Measurements from ENCODE around the gene RITA1. TPM values are rescaled to one million over a fixed set of nuclear protein-coding genes. Genes with fewer than 3 reads are reported as not detected.
"Not testable (repeated sequence)": the region's sequence is repeated elsewhere in the genome, so short reads cannot be mapped to it uniquely, and the experiment has no call there.

Gene RITA1, protein sequence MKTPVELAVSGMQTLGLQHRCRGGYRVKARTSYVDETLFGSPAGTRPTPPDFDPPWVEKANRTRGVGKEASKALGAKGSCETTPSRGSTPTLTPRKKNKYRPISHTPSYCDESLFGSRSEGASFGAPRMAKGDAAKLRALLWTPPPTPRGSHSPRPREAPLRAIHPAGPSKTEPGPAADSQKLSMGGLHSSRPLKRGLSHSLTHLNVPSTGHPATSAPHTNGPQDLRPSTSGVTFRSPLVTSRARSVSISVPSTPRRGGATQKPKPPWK
- 10 to 100 TPM; 21.3 to 25.1 TPM for total RNA-seq

DNA sequence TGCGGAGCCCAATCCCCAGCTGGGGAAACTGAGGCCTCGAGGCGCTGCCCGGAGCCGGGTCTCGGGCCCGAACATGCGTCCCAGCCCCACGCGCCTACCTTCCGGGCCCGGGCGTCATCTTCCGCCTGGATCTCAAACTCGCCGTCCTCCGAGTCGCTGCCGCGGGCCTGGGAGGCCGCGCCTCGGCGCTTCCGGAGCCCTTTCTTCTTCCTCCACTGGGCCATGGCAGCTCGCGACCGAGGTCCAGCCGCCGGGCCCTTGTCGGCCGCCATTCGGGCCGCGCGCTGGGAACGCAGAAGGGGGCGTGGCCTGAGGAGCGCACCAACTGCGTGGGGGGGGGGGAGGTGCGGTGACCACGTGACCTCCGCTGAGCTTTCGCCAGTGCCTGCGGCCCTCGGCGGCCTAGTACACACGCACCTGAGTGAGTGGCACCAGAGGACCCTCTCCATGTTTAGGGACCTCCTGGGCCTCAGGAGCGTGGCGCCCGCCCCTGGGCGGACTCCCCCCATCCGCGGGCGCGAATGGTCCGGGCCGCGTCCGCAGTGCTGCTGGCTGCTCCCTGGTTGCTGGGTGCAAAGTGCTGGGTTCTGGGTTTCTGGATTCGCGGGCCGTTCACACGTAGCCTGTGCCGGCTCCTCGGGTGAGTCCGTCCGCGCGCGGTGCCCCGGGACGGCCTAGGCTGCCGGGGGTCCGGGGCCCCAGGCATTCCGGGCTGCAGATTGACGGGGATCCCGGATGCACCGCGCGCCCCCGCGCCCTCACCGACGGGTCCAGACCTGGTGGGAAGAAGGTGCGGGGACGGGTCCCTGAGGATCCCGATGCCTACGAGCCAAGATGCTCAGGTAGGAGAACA, at the start of gene RITA1, which contains the start of gene DDX54:
Gene RITA1, plus strand, starts transcription at position 542 of the 853 bp plus-strand sequence. CDS start 1,026 bp downstream, outside the sequence.
Gene DDX54, minus strand, starts transcription at position 299 of the 853 bp plus-strand sequence. Its CDS starts 27 bp downstream, at position 272.
- H3K4me1 Mint-ChIP-seq (ENCODE audit: low read depth) = peaks cover 41% of the 10 kb centered on the region
- H3K9me3 Mint-ChIP-seq = no peaks in the 10 kb centered on the region
- H3K27me3 Mint-ChIP-seq (ENCODE audit: low read depth) = no peaks in the 10 kb centered on the region
- peaks cover 5 to 10% of the 10 kb centered on the region in 2 donors for H3K36me3 Mint-ChIP-seq (ENCODE audit: insufficient read depth in 2 of 2)
- peak within 1 kb of the TSS; percentile 82 to 92 for H3K4me3 Mint-ChIP-seq
- ATAC-seq (replicated peaks in 1 of 2) = peak; percentile 67 to 68
- peak; percentile 79 to 83 for DNase-seq
- peak within 1 kb of the TSS; percentile 87 for H3K27ac Mint-ChIP-seq

DNA sequence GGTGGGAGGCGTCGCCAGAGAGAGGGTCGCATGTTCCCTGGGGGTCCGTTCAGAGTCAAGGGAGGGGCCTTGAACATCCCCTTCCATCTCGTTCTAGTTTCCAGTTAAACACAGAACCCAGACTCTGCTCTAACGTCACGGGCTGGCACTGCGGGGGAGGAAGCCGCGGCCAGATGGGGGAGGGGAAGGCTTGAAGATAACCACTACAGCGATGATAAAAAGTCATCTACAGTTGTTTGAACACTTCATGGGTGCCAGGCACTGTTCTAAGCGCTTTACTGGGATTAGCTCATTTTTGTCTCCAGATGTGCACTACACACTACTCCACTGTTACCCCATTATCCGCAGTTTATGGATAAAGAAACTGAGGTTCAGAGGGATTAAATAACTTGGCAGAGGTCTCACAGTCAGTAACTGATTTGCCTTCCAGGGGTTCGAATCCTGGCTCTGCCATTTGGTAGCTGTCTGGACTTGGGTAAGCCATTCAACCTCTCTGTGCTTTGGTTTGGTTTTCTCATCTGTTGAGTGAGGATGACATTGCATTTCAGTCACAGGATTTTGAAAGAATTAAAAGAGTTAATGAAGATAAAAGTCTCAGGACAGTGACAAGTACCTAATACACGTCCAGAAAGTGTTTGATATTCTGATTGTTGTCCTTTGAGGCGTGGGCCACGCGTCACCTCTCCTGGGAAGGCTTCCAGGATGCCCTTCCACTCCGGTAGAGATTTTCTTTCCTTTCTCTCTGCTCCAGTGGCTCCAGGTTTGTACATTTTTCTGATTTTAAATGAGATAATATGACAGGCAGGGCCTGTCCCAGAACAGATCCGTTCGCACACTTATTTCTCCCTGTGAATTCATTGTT, 49.2 kb upstream of the RITA1 start:
- no peaks in the 10 kb centered on the region for H3K9me3 Mint-ChIP-seq
- H3K36me3 Mint-ChIP-seq (ENCODE audit: insufficient read depth in 2 of 2) = no peaks in the 10 kb centered on the region
- DNase-seq = peak; percentile 83 to 85
- H3K4me1 Mint-ChIP-seq (ENCODE audit: low read depth) = peaks cover 32% of the 10 kb centered on the region
- peak; percentile 76 to 78 for ATAC-seq (replicated peaks in 1 of 2)
- no peaks in the 10 kb centered on the region for H3K27me3 Mint-ChIP-seq (ENCODE audit: low read depth)
- H3K4me3 Mint-ChIP-seq = peak overlapping the region; percentile 81 to 90
- peak overlapping the region; percentile 84 for H3K27ac Mint-ChIP-seq

DNA sequence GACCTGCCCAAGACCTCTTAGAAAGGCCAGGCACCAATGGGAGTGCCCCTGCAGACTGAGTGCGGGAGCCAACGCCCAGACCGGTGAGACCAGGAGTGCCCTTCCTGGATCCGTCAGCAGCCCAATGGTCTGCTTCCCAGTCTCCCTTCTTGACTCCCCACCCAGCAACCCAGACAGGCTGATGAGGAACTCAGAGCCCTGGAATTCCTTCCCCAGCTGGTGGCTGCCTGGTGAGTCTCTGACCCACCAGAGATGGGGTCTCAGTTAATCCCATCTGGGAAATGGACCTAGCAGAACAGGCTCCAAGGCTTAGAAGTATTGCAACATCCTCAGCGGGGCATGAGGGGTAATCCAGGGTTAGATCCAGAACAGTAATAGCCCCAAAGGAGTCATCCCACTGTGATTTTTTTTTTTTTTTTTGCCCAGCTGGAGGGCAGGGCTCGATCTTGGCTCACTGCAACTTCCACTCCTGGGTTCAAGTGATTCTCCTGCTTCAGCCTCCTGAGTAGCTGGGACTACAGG, 48.5 kb upstream of the RITA1 start:
- no peak for DNase-seq

DNA sequence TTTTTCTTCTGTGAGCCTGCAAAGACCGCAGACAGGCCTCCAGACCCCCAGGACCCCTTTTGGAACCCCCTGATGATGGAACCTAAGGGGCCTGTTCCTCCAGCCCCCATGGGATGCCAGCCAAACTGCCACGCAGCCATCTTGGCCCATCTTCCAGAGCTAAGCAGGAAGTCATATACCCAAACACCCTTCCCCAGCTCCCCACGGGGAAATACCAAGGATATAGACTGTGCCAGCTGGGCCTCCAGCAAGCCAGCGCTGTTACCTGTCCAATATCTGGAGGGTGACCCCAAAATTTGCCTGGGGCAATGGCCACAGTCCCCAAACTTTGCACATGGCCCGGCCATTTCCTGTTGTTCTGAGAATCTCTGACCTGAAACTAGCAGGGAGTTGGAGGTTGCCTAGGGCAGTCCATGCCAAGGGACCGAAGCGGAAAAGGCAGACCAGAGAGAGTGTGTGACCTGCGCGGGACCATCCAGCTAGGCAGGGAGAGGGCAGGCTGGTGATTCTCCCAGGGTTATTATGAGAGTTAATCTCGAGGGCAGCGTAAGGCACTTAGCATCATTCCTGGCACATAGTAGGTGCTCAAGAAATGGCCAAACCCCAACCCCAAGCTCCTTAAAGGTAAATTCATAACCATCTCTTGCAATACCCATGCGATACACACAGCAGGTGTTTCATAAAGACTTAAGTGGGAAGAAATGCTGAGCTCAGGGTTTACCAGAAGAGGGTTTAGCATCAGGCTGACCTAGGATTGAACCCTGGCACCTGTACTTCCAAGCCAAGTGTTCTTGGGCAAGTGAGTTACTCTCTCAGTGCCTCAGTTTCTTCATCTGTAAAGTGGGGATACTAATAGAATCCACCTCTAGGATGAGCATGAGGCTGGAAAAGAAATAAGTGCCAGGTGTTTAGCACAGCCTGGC, 47.4 kb upstream of the RITA1 start:
- H3K27me3 Mint-ChIP-seq (ENCODE audit: low read depth) = no peaks in the 10 kb centered on the region
- H3K4me1 Mint-ChIP-seq (ENCODE audit: low read depth) = peaks cover 37% of the 10 kb centered on the region
- ATAC-seq (replicated peaks in 1 of 2) = no peak
- no peak for DNase-seq
- no peak overlapping the region for H3K27ac Mint-ChIP-seq
- H3K36me3 Mint-ChIP-seq (ENCODE audit: insufficient read depth in 2 of 2) = no peaks in the 10 kb centered on the region
- H3K9me3 Mint-ChIP-seq = no peaks in the 10 kb centered on the region
- H3K4me3 Mint-ChIP-seq = no peak overlapping the region

More for the DNA sequence above, 48.5 kb upstream of the RITA1 start:
- Mint-ChIP-seq H3K36me3 (ENCODE audit: insufficient read depth in 2 of 2) (no peaks in the 10 kb centered on the region), H3K9me3 (no peaks in the 10 kb centered on the region), H3K4me1 (ENCODE audit: low read depth) (peaks cover 33% of the 10 kb centered on the region), H3K27ac (no peak overlapping the region), H3K27me3 (ENCODE audit: low read depth) (no peaks in the 10 kb centered on the region), H3K4me3 (peak overlapping the region in 1 of 2 donors; percentile 81)
- ATAC-seq (replicated peaks in 1 of 2) = no peak

DNA sequence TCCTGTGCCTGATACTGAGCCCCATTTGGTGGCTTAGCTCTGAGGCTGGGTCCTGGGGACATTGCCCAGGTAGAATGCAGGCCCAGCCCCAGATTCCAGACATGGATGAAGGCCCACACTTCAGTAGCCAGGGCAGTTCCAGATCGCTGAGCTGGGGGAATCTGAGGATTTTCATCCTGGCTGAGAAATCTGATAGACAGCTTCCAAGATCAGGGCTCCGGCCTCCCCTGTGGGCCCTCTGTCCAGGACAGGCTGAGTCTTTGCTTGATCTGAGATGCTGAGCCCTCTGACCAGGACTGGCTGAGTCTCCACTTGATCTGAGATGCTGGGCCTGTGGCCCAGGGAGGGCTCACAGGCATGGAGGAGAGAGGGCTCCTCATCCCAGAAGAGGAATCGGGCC, 46.7 kb upstream of the RITA1 start:
- H3K4me3 Mint-ChIP-seq = no peak overlapping the region
- ATAC-seq (replicated peaks in 1 of 2) (no peak), DNase-seq (no peak)
- no peak overlapping the region for H3K27ac Mint-ChIP-seq
- H3K9me3 Mint-ChIP-seq = no peaks in the 10 kb centered on the region
- peaks cover 37% of the 10 kb centered on the region for H3K4me1 Mint-ChIP-seq (ENCODE audit: low read depth)
- H3K27me3 Mint-ChIP-seq (ENCODE audit: low read depth) = no peaks in the 10 kb centered on the region
- H3K36me3 Mint-ChIP-seq (ENCODE audit: insufficient read depth in 2 of 2) = no peaks in the 10 kb centered on the region

DNA sequence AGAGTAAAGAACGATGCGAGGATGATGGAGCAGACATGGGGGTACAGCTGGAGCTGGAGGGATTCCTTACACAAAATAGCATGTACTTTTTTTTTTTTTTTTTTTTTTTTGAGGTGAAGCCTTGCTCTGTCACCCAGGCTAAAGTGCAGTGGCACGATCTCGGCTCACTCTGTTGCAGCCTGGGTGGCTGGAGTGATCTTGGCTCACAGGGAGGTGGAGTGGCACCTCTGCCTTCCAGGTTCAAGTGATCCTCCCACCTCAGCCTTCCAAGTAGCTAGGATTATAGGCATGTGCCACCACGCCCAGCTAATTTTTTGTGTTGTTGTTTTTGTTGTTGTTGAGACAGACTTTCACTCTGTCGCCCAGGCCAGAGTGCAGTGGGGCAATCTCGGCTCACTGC, 44.8 kb upstream of the RITA1 start:
- Mint-ChIP-seq H3K27me3 (ENCODE audit: low read depth) (no peaks in the 10 kb centered on the region), H3K27ac (peak overlapping the region; percentile 40), H3K4me1 (ENCODE audit: low read depth) (peaks cover 29% of the 10 kb centered on the region), H3K9me3 (no peaks in the 10 kb centered on the region), H3K4me3 (no peak overlapping the region), H3K36me3 (ENCODE audit: insufficient read depth in 2 of 2) (no peaks in the 10 kb centered on the region)
- no peak for ATAC-seq (replicated peaks in 1 of 2)
- no peak for DNase-seq

DNA sequence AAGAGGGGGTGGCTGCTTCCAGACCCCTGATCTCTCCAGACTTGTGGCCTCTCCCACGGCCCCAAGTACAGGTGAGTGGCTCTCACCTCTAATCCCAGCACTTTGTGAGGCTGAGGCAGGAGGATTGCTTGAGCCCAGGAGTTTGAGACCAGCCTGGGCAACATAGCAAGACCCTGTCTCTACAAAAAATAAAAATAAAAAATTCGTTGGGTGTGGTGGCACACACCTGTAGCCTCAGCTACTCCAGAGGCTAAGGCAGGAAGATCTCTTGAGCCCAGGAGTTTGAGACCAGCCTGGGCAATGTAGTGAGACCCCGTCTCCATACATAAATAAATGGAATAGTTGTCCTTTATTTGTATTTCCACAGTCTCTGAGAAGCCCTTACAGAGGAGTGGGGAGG, 43.8 kb upstream of the RITA1 start:
- H3K9me3 Mint-ChIP-seq; H3K36me3 Mint-ChIP-seq (ENCODE audit: insufficient read depth in 2 of 2); H3K27me3 Mint-ChIP-seq (ENCODE audit: low read depth); DNase-seq; ATAC-seq (replicated peaks in 1 of 2); H3K27ac Mint-ChIP-seq: not testable (repeated sequence)
- Mint-ChIP-seq H3K4me3 (peak overlapping the region in 1 of 2 donors; percentile 4), H3K4me1 (ENCODE audit: low read depth) (peaks cover 18% of the 10 kb centered on the region)

DNA sequence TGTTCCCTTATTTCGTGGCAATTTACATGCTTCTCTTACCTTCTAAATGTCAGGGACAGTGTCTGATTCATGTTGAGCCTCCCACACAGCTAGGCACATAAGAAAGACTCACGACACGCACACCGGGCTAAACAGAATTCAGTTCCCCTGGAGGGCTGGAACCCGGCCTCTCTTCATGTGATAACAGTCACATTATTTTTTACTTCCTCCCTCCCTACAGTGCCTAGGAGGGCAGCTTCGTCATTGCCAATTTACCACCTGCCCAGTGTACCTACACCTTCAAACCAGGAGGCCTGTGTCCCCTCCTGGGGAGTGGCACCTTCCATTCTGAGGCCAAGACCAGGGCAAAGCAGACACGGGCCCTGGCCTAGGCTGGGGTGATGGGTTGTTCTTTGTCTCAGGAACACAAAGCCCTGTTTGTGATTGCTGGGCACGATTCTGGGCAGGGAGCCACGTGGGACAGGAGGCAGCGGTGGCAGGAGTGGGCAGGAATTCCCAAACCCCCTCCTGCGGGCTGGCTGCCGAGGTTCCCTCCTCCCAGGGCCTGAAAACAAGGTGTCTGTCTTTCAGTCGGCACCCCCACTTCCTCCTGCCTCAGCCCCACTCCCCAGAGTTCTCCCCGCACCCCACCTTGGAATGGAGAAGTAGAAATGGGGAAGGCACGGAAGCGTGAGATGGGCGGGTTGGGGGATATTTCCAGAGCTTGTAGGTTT, 43.2 kb upstream of the RITA1 start:
- Mint-ChIP-seq H3K9me3 (no peaks in the 10 kb centered on the region), H3K4me1 (ENCODE audit: low read depth) (peaks cover 15% of the 10 kb centered on the region), H3K27ac (peak overlapping the region; percentile 40), H3K36me3 (ENCODE audit: insufficient read depth in 2 of 2) (no peaks in the 10 kb centered on the region), H3K27me3 (ENCODE audit: low read depth) (peaks cover 2% of the 10 kb centered on the region), H3K4me3 (peak overlapping the region in 1 of 2 donors; percentile 4)
- ATAC-seq (replicated peaks in 1 of 2) (peak; percentile 88 to 90), DNase-seq (peak; percentile 21 to 32)

DNA sequence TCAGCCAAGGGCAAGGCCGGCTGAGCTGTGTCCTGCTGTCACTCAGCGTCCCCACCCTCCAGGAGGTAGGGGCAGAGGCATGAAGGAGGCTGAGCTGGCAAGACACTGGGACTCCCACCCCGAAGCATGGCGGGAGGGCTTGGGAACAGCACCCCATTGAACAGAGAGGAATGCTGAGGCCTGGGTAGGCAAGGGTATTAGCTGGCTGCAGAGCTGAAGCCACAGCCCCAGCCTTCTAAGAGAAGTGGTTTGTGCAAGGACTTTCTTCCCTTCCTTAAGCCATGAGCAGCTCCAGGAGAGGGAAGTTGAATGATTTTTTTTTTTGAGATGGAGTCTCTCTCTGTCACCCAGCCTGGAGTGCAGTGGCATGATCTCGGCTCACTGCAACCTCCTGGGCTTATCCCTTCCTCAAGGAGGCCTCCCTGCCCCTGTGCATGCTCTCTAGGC, 42.6 kb upstream of the RITA1 start:
- H3K4me3 Mint-ChIP-seq = no peak overlapping the region
- DNase-seq (no peak), ATAC-seq (replicated peaks in 1 of 2) (no peak)
- H3K27ac Mint-ChIP-seq = no peak overlapping the region
- H3K36me3 Mint-ChIP-seq (ENCODE audit: insufficient read depth in 2 of 2) = no peaks in the 10 kb centered on the region
- peaks cover 13% of the 10 kb centered on the region for H3K4me1 Mint-ChIP-seq (ENCODE audit: low read depth)
- no peaks in the 10 kb centered on the region for H3K9me3 Mint-ChIP-seq
- H3K27me3 Mint-ChIP-seq (ENCODE audit: low read depth) = peaks cover 6% of the 10 kb centered on the region

DNA sequence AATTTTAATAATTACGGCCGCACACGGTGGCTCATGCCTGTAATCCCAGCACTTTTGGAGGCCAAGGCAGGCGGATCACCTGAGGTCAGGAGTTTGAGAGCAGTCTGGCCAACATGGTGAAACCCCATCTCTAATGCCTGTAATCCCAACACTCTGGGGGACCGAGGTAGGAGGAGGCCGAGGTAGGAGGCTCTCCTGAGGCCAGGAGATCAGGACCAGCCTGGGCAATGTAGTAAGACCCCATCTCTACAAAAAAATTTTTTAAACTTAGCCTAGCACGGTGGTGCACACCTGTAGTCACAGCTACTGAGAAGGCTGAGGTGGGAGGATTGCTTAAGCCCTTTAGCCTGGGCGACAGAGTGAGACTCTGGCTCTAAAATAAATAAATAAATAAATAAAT, 41.6 kb upstream of the RITA1 start:
- Mint-ChIP-seq H3K27me3 (ENCODE audit: low read depth) (peaks cover 6% of the 10 kb centered on the region), H3K27ac (no peak overlapping the region)
- ATAC-seq (replicated peaks in 1 of 2) = no peak

DNA sequence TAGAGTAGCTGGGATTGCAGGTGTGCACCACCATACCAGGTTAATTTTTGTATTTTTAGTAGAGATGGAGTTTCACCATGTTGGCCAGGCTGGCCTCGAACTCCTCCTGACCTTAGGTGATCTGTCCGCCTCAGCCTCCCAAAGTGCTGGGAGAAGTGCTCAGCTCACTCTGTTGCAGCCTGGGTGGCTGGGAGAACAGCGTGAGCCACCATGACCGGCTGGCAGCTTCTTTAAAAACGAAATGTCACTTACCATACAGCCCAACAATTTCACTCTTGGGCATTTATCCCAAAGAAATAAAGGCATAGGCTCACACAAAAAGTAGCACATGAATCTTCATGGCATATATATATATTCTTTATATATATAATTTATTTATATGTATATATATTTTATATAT, 40.7 kb upstream of the RITA1 start:
- Mint-ChIP-seq H3K27me3 (ENCODE audit: low read depth) (peaks cover 6% of the 10 kb centered on the region), H3K4me1 (ENCODE audit: low read depth) (peaks cover 10% of the 10 kb centered on the region), H3K36me3 (ENCODE audit: insufficient read depth in 2 of 2) (no peaks in the 10 kb centered on the region), H3K4me3 (no peak overlapping the region), H3K27ac (no peak overlapping the region), H3K9me3 (no peaks in the 10 kb centered on the region)
- ATAC-seq (replicated peaks in 1 of 2) = no peak
- no peak for DNase-seq

More for the DNA sequence above, 41.6 kb upstream of the RITA1 start:
- H3K36me3 Mint-ChIP-seq (ENCODE audit: insufficient read depth in 2 of 2) = no peaks in the 10 kb centered on the region
- H3K4me1 Mint-ChIP-seq (ENCODE audit: low read depth) = peaks cover 10% of the 10 kb centered on the region
- no peak for DNase-seq
- no peak overlapping the region for H3K4me3 Mint-ChIP-seq
- H3K9me3 Mint-ChIP-seq = no peaks in the 10 kb centered on the region
